A549 (cell line): ENCODE measurements around the gene MED12. TPM values are rescaled to one million over a fixed set of nuclear protein-coding genes. Genes with fewer than 3 reads are reported as not detected.

Source experiments
- ATAC-seq, 2 experiments: fragments of 200-7000 bp in 1 of 2; fragments of >200 bp in 1 of 2; cut with Nextera tagmentation in 1 of 2; cut with Tn5 transposase in 1 of 2; 3 replicates each; pipeline versions ENCODE4 v1.8.0 to v1.9.1; 2018 to 2020; ENCODE audit warnings: mild to moderate bottlenecking in 1 of 2, moderate library complexity in 1 of 2
- CTCF ChIA-PET: fragments of 300-600 bp; sonication (Branson Sonifier 250); formaldehyde crosslinking; extraction: SDS; loops from one replicate; lab custom pipeline; 2021; ENCODE audit warnings: antibody characterized with exemption, inconsistent platforms; lab: Yijun Ruan, JAX
- POLR2A ChIA-PET: fragments of 350-600 bp; formaldehyde crosslinking; extraction: SDS; loops from one replicate; lab custom pipeline; 2021; ENCODE audit warnings: antibody characterized with exemption, inconsistent platforms; lab: Yijun Ruan, JAX
- DNase-seq, 2 experiments: peaks; one replicate each; pipeline versions ENCODE4 v3.0.0 to v3.0.0-alpha.2; 2011 to 2016; ENCODE audit warnings: low read depth in 1 of 2, low spot score in 1 of 2
- FAIRE-seq: peaks from 2 replicates; lab custom pipeline; 2011; peaks lifted over from hg19 to GRCh38; lab: Jason Lieb, UNC
- H3K27ac ChIP-seq, 2 experiments: fragments of >200 bp; sonication (Bioruptor Twin); formaldehyde crosslinking; 3 replicates each; pipeline ENCODE4 v1.5.1; 2016 to 2017
- H3K4me1 ChIP-seq: fragments of >200 bp; sonication (Bioruptor Twin); formaldehyde crosslinking; 3 replicates; pipeline ENCODE4 v1.6.1; 2016
- H3K4me2 ChIP-seq: fragments of >200 bp; sonication (Bioruptor Twin); formaldehyde crosslinking; 3 replicates; pipeline ENCODE4 v1.6.1; 2016
- H3K4me3 ChIP-seq: fragments of >200 bp; sonication (Bioruptor Twin); formaldehyde crosslinking; 3 replicates; pipeline ENCODE4 v1.5.1; 2016
- H3K9me3 ChIP-seq: fragments of >200 bp; sonication (Bioruptor Twin); formaldehyde crosslinking; 3 replicates; pipeline ENCODE4 v1.6.1; 2016
- CBX2 ChIP-seq: fragments of 200-600 bp; sonication (generic); IDR thresholded peaks from 2 replicates; pipeline ENCODE4 v1.6.1; 2016; ENCODE audit warnings: low read depth, mild to moderate bottlenecking, borderline replicate concordance
- CEBPB ChIP-seq, 2 experiments: fragments of >200 bp in 1 of 2; sonication (Bioruptor Twin) in 1 of 2; formaldehyde crosslinking in 1 of 2; IDR thresholded peaks; 2 replicates each; pipeline ENCODE4 v1.6.1; 2012 to 2016
- CHD4 ChIP-seq: fragments of 200-600 bp; sonication (generic); IDR thresholded peaks from 2 replicates; pipeline ENCODE4 v1.6.1; 2016; ENCODE audit warnings: antibody characterized with exemption, mild to moderate bottlenecking, borderline replicate concordance
- EHMT2 ChIP-seq: fragments of 200-600 bp; sonication (generic); IDR thresholded peaks from 2 replicates; pipeline ENCODE4 v1.6.1; 2016; ENCODE audit warnings: antibody characterized with exemption, low read depth, mild to moderate bottlenecking, moderate library complexity
- EP300 ChIP-seq, 2 experiments: fragments of >200 bp; sonication (Bioruptor Twin); formaldehyde crosslinking; IDR thresholded peaks; 2 replicates in 1 of 2; 3 replicates in 1 of 2; pipeline ENCODE4 v1.6.1; 2016 to 2017
- FOSL2 ChIP-seq, 2 experiments: fragments of 450-650 bp in 1 of 2; fragments of >200 bp in 1 of 2; sonication (Bioruptor Twin) in 1 of 2; formaldehyde crosslinking; IDR thresholded peaks; 2 replicates each; pipeline versions ENCODE4 v1.5.0 to v1.6.1; 2016 to 2020; ENCODE audit warnings: mild to moderate bottlenecking in 1 of 2, moderate library complexity in 1 of 2
- HOXB5 ChIP-seq: fragments of 250-450 bp; sonication (Bioruptor Pico); IDR thresholded peaks from 2 replicates; pipeline ENCODE4 v1.5.0; 2020; ENCODE audit warnings: mild to moderate bottlenecking, moderate library complexity
- JUN ChIP-seq, 2 experiments: fragments of >200 bp; sonication (Bioruptor Twin); formaldehyde crosslinking; IDR thresholded peaks; 2 replicates in 1 of 2; 3 replicates in 1 of 2; pipeline ENCODE4 v1.6.1; 2016 to 2017
- KDM1A ChIP-seq: fragments of 200-600 bp; sonication (generic); IDR thresholded peaks from 2 replicates; pipeline ENCODE4 v1.6.1; 2016; ENCODE audit warnings: low read depth, mild to moderate bottlenecking
- KDM5A ChIP-seq: fragments of 200-600 bp; sonication (generic); IDR thresholded peaks from 2 replicates; pipeline ENCODE4 v1.6.1; 2016; ENCODE audit warnings: antibody characterized with exemption, mild to moderate bottlenecking
- MYC ChIP-seq: IDR thresholded peaks from 2 replicates; pipeline ENCODE4 v1.6.1; 2012; ENCODE audit warnings: mild to moderate bottlenecking, inconsistent platforms, low read length, improper control_type of control experiment, borderline replicate concordance
- NPAS2 ChIP-seq: fragments of 250-450 bp; sonication (Bioruptor Pico); IDR thresholded peaks from 2 replicates; pipeline ENCODE4 v1.8.0; 2022; ENCODE audit warnings: mild to moderate bottlenecking, moderate library complexity, borderline replicate concordance
- NR3C1 ChIP-seq: fragments of >200 bp; sonication (Bioruptor Twin); formaldehyde crosslinking; IDR thresholded peaks from 3 replicates; pipeline ENCODE4 v1.6.1; 2017
- POLR2A ChIP-seq: IDR thresholded peaks from 2 replicates; pipeline ENCODE4 v1.6.1; 2012; ENCODE audit warnings: mild to moderate bottlenecking, low read length
- SMC3 ChIP-seq: fragments of >200 bp; sonication (Bioruptor Twin); formaldehyde crosslinking; IDR thresholded peaks from 3 replicates; pipeline ENCODE4 v1.6.1; 2018; ENCODE audit warnings: inconsistent platforms
- ZC3H11A ChIP-seq: fragments of 450-650 bp; IDR thresholded peaks from 2 replicates; pipeline ENCODE4 v1.6.1; 2014; ENCODE audit warnings: antibody characterized with exemption, mild to moderate bottlenecking
- ZNF302 ChIP-seq: fragments of 250-450 bp; sonication (Bioruptor Pico); IDR thresholded peaks from 2 replicates; pipeline ENCODE4 v1.9.0; 2021; ENCODE audit warnings: inconsistent platforms, mild to moderate bottlenecking, moderate library complexity
- WGBS: methylation state at CpG from one replicate; pipeline ENCODE4 v1.1.6; 2017; ENCODE audit errors: missing lambda C conversion rate; 5-methylcytosine and 5-hydroxymethylcytosine counted together
- polyA plus RNA-seq, 4 experiments: library from polyadenylated mRNA; depleted of rRNA in 3 of 4; stranded (reverse); fragments of >200 nt; fragmentation: RNase III in 1 of 4; extraction: RNeasy Plus Mini Kit Qiagen cat#74134 plus additional on column Dnase treatment in 1 of 4; gene quantifications; 2 replicates in 3 of 4; 3 replicates in 1 of 4; pipeline ENCODE4 v1.2.3, GENCODE V29; 2011 to 2017
- TF ChIP-seq, protein P1 (sequence below): IDR thresholded peaks from 2 replicates; pipeline ENCODE4 v1.6.1; 2012
- TF ChIP-seq, protein P2 (sequence below): fragments of >200 bp; sonication (Bioruptor Twin); formaldehyde crosslinking; IDR thresholded peaks from 2 replicates; pipeline ENCODE4 v1.6.1; 2016
- TF ChIP-seq, protein P3 (sequence below): fragments of >200 bp; sonication (Bioruptor Twin); formaldehyde crosslinking; IDR thresholded peaks from 3 replicates; pipeline ENCODE4 v1.5.1; 2016
- TF ChIP-seq, protein P4 (sequence below): fragments of 150-350 bp; IDR thresholded peaks from 2 replicates; pipeline ENCODE4 v1.6.1; 2014; ENCODE audit warnings: low read depth, mild to moderate bottlenecking, low read length
- TF ChIP-seq, protein P5 (sequence below): IDR thresholded peaks from 2 replicates; pipeline ENCODE4 v1.6.1; 2012
- TF ChIP-seq, protein P6 (sequence below): fragments of 250-450 bp; sonication (Bioruptor Pico); IDR thresholded peaks from 2 replicates; pipeline ENCODE4 v1.5.0; 2020; ENCODE audit warnings: low read depth, mild to moderate bottlenecking, moderate library complexity

The MED12 gene
- polyA plus RNA-seq, 2 of the 4 experiments (the other 2 are of a cell fraction) = 12.6 to 13.5 TPM

DNA sequence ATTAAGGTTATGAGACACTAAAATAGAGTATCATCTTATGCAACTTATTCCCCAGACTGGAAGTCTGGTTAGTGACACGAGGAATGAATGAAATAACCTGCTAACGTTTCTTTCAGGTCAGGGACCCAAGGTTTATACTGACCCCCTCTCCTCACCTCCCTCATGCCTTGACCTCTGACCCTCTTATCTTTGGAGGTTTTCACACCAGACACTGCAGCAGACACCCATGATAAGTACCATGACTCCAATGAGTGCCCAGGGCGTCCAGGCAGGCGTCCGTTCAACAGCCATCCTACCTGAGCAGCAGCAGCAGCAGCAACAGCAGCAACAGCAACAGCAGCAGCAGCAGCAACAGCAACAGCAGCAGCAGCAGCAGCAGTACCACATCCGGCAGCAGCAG, 22.0 kb downstream of the MED12 start:
- DNase-seq = no peak
- Histone ChIP-seq H3K27ac (no peak overlapping the region), H3K4me2 (no peak overlapping the region), H3K9me3 (no peaks in the 10 kb centered on the region), H3K4me3 (no peak overlapping the region), H3K4me1 (peaks cover under 1% of the 10 kb centered on the region; the same call in 2 of the 3 replicates)
- TF ChIP-seq ZNF302 (no peak), MYC (no peak), EP300 (IDR thresholded peaks at IDR 0.05) (no peak), ZC3H11A (no peak), CHD4 (no peak), SMC3 (no peak)
- TF ChIP-seq, protein P1, sequence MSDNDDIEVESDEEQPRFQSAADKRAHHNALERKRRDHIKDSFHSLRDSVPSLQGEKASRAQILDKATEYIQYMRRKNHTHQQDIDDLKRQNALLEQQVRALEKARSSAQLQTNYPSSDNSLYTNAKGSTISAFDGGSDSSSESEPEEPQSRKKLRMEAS = no peak
- POLR2A ChIA-PET = no interaction called here
- WGBS = 81% methylated on average over 5 of the region's 6 CpGs
- FAIRE-seq = no peak
- CTCF ChIA-PET = interaction anchor here (0.9 to 1.1 kb wide), 3 partner anchors 12 to 108 kb away, joined by 3 read pairs; no protein-coding TSS in a partner anchor
- ATAC-seq = no peak

DNA sequence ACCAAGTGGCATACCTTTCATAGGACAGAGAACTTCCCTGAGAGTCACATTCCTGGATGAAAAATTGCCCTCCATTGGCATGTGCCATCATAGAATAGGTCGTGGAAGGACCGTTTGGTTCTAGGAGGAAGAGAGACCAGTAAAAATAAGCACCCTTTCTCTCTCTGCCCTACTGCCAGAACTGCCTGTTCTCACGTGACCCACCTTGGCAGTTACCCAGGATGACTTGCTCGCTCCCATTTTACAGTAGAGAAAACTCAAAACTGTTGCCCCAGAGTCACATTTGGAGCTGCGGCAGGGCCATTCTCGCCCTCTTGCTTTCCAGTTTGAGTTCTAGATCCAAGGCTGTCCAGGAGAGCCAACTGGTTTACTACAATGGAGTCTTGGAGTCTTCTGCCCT, 25.1 kb downstream of the MED12 start:
- Histone ChIP-seq H3K4me3 (no peak overlapping the region), H3K4me2 (no peak overlapping the region), H3K27ac (no peak overlapping the region), H3K9me3 (no peaks in the 10 kb centered on the region), H3K4me1 (peaks cover 11% of the 10 kb centered on the region)
- FAIRE-seq = no peak
- WGBS = 87% methylated on average over 6 of the region's 6 CpGs
- ChIA-PET POLR2A (no interaction called here), CTCF (interaction anchor here (1.3 kb wide), 1 partner anchor 14 kb away, joined by 4 read pairs; no protein-coding TSS in a partner anchor)
- DNase-seq = no peak
- no peak for ATAC-seq
- TF ChIP-seq HOXB5 (CRISPR knock-in tag) (no peak), EP300 (IDR thresholded peaks at IDR 0.05) (no peak), NR3C1 (no peak), FOSL2 (IDR thresholded peaks at IDR 0.05) (no peak), FOSL2 (CRISPR knock-in tag; IDR thresholded peaks at IDR 0.05) (no peak), ZNF302 (no peak), EHMT2 (no peak), KDM1A (no peak), ZC3H11A (no peak), CEBPB (IDR thresholded peaks at IDR 0.05) (no peak), SMC3 (no peak), NPAS2 (CRISPR knock-in tag) (no peak), KDM5A (no peak), POLR2A (no peak), CBX2 (no peak), JUN (IDR thresholded peaks at IDR 0.05) (no peak)
- TF ChIP-seq, protein P2, sequence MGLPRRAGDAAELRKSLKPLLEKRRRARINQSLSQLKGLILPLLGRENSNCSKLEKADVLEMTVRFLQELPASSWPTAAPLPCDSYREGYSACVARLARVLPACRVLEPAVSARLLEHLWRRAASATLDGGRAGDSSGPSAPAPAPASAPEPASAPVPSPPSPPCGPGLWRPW = no peak
- TF ChIP-seq, protein P3, sequence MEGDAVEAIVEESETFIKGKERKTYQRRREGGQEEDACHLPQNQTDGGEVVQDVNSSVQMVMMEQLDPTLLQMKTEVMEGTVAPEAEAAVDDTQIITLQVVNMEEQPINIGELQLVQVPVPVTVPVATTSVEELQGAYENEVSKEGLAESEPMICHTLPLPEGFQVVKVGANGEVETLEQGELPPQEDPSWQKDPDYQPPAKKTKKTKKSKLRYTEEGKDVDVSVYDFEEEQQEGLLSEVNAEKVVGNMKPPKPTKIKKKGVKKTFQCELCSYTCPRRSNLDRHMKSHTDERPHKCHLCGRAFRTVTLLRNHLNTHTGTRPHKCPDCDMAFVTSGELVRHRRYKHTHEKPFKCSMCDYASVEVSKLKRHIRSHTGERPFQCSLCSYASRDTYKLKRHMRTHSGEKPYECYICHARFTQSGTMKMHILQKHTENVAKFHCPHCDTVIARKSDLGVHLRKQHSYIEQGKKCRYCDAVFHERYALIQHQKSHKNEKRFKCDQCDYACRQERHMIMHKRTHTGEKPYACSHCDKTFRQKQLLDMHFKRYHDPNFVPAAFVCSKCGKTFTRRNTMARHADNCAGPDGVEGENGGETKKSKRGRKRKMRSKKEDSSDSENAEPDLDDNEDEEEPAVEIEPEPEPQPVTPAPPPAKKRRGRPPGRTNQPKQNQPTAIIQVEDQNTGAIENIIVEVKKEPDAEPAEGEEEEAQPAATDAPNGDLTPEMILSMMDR = no peak
- TF ChIP-seq, protein P4, sequence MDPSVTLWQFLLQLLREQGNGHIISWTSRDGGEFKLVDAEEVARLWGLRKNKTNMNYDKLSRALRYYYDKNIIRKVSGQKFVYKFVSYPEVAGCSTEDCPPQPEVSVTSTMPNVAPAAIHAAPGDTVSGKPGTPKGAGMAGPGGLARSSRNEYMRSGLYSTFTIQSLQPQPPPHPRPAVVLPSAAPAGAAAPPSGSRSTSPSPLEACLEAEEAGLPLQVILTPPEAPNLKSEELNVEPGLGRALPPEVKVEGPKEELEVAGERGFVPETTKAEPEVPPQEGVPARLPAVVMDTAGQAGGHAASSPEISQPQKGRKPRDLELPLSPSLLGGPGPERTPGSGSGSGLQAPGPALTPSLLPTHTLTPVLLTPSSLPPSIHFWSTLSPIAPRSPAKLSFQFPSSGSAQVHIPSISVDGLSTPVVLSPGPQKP = no peak
- TF ChIP-seq, protein P5, sequence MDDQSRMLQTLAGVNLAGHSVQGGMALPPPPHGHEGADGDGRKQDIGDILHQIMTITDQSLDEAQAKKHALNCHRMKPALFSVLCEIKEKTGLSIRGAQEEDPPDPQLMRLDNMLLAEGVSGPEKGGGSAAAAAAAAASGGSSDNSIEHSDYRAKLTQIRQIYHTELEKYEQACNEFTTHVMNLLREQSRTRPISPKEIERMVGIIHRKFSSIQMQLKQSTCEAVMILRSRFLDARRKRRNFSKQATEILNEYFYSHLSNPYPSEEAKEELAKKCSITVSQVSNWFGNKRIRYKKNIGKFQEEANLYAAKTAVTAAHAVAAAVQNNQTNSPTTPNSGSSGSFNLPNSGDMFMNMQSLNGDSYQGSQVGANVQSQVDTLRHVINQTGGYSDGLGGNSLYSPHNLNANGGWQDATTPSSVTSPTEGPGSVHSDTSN = no peak
- TF ChIP-seq, protein P6, sequence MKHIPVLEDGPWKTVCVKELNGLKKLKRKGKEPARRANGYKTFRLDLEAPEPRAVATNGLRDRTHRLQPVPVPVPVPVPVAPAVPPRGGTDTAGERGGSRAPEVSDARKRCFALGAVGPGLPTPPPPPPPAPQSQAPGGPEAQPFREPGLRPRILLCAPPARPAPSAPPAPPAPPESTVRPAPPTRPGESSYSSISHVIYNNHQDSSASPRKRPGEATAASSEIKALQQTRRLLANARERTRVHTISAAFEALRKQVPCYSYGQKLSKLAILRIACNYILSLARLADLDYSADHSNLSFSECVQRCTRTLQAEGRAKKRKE (CRISPR knock-in tag) = no peak
- TF ChIP-seq, all 56 proteins: peak for 0
